ENCODE measurements around the gene MCM9.

DNA sequence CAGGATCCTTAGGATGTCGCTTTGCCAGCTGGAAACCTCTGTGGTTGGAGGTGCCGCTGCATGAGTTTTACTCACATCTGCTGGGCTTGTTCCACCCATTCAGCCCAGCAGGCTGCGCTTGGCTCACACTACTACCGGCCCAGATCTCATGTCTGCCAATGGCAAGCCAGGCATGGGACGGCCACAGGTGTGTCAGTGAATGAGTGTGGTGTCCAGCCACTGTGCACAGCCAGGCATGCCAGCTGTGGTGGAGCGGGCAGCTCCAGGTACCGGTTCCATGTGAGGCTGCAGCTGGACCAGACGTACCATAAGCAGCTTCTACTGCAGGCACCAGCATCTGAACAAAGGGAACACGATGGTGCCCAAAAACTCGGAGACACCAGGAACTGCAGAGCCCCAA is 74.1 kb downstream of the MCM9 start:
- TF ChIP-seq, protein P1, sequence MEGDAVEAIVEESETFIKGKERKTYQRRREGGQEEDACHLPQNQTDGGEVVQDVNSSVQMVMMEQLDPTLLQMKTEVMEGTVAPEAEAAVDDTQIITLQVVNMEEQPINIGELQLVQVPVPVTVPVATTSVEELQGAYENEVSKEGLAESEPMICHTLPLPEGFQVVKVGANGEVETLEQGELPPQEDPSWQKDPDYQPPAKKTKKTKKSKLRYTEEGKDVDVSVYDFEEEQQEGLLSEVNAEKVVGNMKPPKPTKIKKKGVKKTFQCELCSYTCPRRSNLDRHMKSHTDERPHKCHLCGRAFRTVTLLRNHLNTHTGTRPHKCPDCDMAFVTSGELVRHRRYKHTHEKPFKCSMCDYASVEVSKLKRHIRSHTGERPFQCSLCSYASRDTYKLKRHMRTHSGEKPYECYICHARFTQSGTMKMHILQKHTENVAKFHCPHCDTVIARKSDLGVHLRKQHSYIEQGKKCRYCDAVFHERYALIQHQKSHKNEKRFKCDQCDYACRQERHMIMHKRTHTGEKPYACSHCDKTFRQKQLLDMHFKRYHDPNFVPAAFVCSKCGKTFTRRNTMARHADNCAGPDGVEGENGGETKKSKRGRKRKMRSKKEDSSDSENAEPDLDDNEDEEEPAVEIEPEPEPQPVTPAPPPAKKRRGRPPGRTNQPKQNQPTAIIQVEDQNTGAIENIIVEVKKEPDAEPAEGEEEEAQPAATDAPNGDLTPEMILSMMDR (IDR thresholded peaks at IDR 0.05), result no peak
- TF ChIP-seq, protein P2, sequence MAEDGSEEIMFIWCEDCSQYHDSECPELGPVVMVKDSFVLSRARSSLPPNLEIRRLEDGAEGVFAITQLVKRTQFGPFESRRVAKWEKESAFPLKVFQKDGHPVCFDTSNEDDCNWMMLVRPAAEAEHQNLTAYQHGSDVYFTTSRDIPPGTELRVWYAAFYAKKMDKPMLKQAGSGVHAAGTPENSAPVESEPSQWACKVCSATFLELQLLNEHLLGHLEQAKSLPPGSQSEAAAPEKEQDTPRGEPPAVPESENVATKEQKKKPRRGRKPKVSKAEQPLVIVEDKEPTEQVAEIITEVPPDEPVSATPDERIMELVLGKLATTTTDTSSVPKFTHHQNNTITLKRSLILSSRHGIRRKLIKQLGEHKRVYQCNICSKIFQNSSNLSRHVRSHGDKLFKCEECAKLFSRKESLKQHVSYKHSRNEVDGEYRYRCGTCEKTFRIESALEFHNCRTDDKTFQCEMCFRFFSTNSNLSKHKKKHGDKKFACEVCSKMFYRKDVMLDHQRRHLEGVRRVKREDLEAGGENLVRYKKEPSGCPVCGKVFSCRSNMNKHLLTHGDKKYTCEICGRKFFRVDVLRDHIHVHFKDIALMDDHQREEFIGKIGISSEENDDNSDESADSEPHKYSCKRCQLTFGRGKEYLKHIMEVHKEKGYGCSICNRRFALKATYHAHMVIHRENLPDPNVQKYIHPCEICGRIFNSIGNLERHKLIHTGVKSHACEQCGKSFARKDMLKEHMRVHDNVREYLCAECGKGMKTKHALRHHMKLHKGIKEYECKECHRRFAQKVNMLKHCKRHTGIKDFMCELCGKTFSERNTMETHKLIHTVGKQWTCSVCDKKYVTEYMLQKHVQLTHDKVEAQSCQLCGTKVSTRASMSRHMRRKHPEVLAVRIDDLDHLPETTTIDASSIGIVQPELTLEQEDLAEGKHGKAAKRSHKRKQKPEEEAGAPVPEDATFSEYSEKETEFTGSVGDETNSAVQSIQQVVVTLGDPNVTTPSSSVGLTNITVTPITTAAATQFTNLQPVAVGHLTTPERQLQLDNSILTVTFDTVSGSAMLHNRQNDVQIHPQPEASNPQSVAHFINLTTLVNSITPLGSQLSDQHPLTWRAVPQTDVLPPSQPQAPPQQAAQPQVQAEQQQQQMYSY (CRISPR knock-in tag; IDR thresholded peaks at IDR 0.05), result no peak
- TF ChIP-seq ATF1 (CRISPR knock-in tag; IDR thresholded peaks at IDR 0.05), result no peak
- TF ChIP-seq, protein P3, sequence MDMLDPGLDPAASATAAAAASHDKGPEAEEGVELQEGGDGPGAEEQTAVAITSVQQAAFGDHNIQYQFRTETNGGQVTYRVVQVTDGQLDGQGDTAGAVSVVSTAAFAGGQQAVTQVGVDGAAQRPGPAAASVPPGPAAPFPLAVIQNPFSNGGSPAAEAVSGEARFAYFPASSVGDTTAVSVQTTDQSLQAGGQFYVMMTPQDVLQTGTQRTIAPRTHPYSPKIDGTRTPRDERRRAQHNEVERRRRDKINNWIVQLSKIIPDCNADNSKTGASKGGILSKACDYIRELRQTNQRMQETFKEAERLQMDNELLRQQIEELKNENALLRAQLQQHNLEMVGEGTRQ (CRISPR knock-in tag; IDR thresholded peaks at IDR 0.05), result no peak
- TF ChIP-seq GABPB1 (CRISPR knock-in tag; IDR thresholded peaks at IDR 0.05), result no peak

Measured in WTC11 (cell line).